ENCODE measurements around the gene DAD1.

DNA sequence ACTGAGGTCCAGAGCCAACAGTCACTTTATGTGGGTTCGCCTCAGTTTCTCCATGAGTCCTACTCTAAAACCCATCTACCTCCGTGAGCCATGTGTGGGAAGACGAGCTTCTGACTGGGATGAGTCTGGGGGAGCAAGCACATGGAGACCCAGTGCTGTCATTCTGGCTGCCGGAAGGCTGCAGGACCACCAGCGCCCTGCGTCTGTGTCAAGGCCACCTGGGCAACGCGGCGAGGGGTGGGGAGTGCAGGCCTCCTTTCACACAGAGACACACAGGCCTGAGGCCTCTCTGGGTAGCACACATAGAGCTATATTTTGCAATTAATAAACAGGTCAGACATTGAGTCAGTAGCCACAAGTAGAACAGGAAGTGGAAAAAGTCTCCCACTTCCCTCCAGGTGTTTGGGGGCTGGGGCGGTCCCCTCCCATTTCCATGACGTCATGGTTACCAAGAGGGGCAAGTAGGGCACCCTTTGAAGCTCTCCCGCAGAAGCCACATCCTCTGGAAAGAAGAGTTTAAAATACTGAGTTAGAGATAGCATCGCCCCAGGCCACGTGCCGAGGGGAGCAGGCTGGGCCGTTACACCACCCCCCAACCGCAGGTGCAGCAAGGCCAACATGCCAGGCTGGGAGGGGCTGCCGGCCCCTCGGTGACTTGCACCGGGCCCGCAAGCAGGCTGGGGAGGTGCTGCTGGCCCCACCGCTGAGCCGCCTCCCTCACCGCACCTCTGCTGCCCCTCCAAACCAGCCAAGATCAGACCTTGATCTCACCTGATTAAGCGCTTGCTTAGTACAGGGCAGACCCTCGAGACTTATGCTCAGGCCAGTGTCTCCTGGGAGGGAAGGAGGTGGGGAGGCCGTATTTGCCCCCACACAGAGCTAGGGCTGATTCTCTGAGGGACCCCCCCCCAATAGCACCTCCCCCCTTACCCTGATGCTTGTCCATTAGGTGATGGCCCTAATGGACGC is 32.7 kb downstream of the DAD1 start:
- TF ChIP-seq, protein P1, sequence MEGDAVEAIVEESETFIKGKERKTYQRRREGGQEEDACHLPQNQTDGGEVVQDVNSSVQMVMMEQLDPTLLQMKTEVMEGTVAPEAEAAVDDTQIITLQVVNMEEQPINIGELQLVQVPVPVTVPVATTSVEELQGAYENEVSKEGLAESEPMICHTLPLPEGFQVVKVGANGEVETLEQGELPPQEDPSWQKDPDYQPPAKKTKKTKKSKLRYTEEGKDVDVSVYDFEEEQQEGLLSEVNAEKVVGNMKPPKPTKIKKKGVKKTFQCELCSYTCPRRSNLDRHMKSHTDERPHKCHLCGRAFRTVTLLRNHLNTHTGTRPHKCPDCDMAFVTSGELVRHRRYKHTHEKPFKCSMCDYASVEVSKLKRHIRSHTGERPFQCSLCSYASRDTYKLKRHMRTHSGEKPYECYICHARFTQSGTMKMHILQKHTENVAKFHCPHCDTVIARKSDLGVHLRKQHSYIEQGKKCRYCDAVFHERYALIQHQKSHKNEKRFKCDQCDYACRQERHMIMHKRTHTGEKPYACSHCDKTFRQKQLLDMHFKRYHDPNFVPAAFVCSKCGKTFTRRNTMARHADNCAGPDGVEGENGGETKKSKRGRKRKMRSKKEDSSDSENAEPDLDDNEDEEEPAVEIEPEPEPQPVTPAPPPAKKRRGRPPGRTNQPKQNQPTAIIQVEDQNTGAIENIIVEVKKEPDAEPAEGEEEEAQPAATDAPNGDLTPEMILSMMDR (IDR thresholded peaks at IDR 0.05), result no peak
- TF ChIP-seq TCF12 (IDR thresholded peaks at IDR 0.05), result no peak
- no peak for TF ChIP-seq SMC3 (IDR thresholded peaks at IDR 0.05; ENCODE audit: low read depth, low read length)
- TF ChIP-seq SIN3A (IDR thresholded peaks at IDR 0.05; ENCODE audit: borderline replicate concordance, low read depth, low read length), result no peak
- TF ChIP-seq GABPA (IDR thresholded peaks at IDR 0.05; ENCODE audit: low read depth), result no peak
- no peak for TF ChIP-seq EZH2phosphoT487 (IDR thresholded peaks at IDR 0.05; ENCODE audit: borderline replicate concordance, low read depth)
- no peak for TF ChIP-seq MEF2A (IDR thresholded peaks at IDR 0.05; ENCODE audit: borderline replicate concordance, low read depth)
- no peak for TF ChIP-seq EP300 (IDR thresholded peaks at IDR 0.05; ENCODE audit: borderline replicate concordance in 1 of 2, low read depth in 1 of 2, low read length in 1 of 2)
- TF ChIP-seq, protein P2, sequence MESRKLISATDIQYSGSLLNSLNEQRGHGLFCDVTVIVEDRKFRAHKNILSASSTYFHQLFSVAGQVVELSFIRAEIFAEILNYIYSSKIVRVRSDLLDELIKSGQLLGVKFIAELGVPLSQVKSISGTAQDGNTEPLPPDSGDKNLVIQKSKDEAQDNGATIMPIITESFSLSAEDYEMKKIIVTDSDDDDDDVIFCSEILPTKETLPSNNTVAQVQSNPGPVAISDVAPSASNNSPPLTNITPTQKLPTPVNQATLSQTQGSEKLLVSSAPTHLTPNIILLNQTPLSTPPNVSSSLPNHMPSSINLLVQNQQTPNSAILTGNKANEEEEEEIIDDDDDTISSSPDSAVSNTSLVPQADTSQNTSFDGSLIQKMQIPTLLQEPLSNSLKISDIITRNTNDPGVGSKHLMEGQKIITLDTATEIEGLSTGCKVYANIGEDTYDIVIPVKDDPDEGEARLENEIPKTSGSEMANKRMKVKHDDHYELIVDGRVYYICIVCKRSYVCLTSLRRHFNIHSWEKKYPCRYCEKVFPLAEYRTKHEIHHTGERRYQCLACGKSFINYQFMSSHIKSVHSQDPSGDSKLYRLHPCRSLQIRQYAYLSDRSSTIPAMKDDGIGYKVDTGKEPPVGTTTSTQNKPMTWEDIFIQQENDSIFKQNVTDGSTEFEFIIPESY (IDR thresholded peaks at IDR 0.05; ENCODE audit: borderline replicate concordance, low read depth), result no peak
- no peak for TF ChIP-seq JUND (IDR thresholded peaks at IDR 0.05)
- no peak for TF ChIP-seq RAD21 (IDR thresholded peaks at IDR 0.05; ENCODE audit: low read length)

Measured in SK-N-SH (cell line).